Esophagus squamous epithelium (tissue), 4 donors: ENCODE measurements around the gene KLHL14.

Experiments used
- POLR2A ChIP-seq, 4 donors: fragments of 450-650 bp; IDR thresholded peaks; one replicate each; pipeline ENCODE4 v1.6.1; 2017; ENCODE audit warnings: antibody characterized with exemption in 4 of 4, mild to moderate bottlenecking in 4 of 4, moderate library complexity in 3 of 4
- TF ChIP-seq, protein P1 (sequence below), 6 experiments: fragments of 450-650 bp in 4 of 6; fragments of 200-600 bp in 2 of 6; sonication (generic) in 2 of 6; IDR thresholded peaks; one replicate each; pipeline ENCODE4 v1.5.1; 2016 to 2019; ENCODE audit warnings: antibody characterized with exemption in 6 of 6, mild to moderate bottlenecking in 4 of 6, moderate library complexity in 4 of 6

DNA sequence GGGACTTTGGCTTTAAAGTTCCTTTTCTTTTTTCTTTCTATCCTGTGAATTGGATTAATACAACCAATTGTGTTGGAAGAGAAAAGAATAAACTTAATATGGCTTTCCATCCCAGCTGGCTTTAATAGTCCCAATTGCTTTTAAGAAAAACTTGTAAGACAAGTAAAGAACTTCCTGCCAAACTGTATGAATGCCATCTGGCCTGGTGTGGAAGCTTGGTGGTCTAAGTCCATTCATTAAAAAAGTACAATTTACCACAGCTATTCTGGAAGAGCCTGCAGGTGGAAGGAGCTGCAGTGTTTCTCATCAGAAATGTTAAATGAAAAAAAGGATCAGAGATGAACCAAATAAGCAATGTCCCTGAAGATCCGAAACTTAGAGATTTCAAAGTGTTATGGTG is 103.9 kb downstream of the KLHL14 start:
- no peak for TF ChIP-seq POLR2A (IDR thresholded peaks at IDR 0.05)
- TF ChIP-seq, protein P1, sequence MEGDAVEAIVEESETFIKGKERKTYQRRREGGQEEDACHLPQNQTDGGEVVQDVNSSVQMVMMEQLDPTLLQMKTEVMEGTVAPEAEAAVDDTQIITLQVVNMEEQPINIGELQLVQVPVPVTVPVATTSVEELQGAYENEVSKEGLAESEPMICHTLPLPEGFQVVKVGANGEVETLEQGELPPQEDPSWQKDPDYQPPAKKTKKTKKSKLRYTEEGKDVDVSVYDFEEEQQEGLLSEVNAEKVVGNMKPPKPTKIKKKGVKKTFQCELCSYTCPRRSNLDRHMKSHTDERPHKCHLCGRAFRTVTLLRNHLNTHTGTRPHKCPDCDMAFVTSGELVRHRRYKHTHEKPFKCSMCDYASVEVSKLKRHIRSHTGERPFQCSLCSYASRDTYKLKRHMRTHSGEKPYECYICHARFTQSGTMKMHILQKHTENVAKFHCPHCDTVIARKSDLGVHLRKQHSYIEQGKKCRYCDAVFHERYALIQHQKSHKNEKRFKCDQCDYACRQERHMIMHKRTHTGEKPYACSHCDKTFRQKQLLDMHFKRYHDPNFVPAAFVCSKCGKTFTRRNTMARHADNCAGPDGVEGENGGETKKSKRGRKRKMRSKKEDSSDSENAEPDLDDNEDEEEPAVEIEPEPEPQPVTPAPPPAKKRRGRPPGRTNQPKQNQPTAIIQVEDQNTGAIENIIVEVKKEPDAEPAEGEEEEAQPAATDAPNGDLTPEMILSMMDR (IDR thresholded peaks at IDR 0.05): no peak
